ENCODE measurements around the gene PAX7. TPM values are rescaled to one million over a fixed set of nuclear protein-coding genes. Genes with fewer than 3 reads are reported as not detected.

The PAX7 gene
- total and polyA plus RNA-seq, 2 experiments from 2014 or later, result 0.03 TPM; not detected in 1

DNA sequence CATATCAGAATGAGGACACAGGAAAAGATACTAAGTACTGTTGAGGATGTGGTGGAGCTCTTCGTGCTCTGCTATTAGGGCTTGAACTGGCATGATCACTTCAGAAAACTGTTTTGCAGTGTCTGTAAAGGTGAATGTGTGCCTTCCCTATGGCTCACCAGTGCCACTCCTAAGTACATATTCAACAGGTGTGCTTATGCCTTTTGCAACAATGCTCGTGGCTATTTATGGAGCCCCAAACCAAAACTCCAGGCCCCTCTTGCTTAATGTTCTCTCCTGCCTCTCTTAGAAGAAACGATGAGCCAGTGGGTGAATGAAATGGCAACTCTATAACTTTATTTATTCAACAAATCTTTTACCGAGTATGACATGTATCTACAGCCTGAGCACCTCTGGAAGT, 158.6 kb downstream of the PAX7 start:
- no peak overlapping the region for H3K27ac Mint-ChIP-seq
- Histone ChIP-seq H4K20me1 (replicated peaks; ENCODE audit: insufficient read depth) (no peaks in the 10 kb centered on the region), H3K4me2 (no peak overlapping the region), H3F3A (replicated peaks; ENCODE audit: low read depth) (peaks cover 2% of the 10 kb centered on the region; the same call in 1 of the 2 replicates), H3K36me3 (ENCODE audit: insufficient read depth) (no peaks in the 10 kb centered on the region), H3K27ac (ENCODE audit: low read depth) (no peak overlapping the region), H3K4me1 (ENCODE audit: insufficient read depth) (peaks cover 12% of the 10 kb centered on the region), H3K9me2 (ENCODE audit: insufficient read depth) (no peaks in the 10 kb centered on the region), H3K27me3 (ENCODE audit: insufficient read depth) (peaks cover under 1% of the 10 kb centered on the region; the same call in 1 of the 2 replicates), H3K79me2 (replicated peaks; ENCODE audit: insufficient read depth) (no peaks in the 10 kb centered on the region), H2AFZ (no peak overlapping the region), H3K4me3 (no peak overlapping the region)
- peaks cover 19% of the 10 kb centered on the region for H3K4me1 Mint-ChIP-seq
- H3K36me3 Mint-ChIP-seq (ENCODE audit: low read depth), result no peaks in the 10 kb centered on the region
- DNase-seq (ENCODE audit: low spot score), result no peak
- H3K9me3 Mint-ChIP-seq, result no peaks in the 10 kb centered on the region; the same call in 2 of the 3 replicates
- H3K4me3 Mint-ChIP-seq, result no peak overlapping the region
- TF ChIP-seq, protein P1, sequence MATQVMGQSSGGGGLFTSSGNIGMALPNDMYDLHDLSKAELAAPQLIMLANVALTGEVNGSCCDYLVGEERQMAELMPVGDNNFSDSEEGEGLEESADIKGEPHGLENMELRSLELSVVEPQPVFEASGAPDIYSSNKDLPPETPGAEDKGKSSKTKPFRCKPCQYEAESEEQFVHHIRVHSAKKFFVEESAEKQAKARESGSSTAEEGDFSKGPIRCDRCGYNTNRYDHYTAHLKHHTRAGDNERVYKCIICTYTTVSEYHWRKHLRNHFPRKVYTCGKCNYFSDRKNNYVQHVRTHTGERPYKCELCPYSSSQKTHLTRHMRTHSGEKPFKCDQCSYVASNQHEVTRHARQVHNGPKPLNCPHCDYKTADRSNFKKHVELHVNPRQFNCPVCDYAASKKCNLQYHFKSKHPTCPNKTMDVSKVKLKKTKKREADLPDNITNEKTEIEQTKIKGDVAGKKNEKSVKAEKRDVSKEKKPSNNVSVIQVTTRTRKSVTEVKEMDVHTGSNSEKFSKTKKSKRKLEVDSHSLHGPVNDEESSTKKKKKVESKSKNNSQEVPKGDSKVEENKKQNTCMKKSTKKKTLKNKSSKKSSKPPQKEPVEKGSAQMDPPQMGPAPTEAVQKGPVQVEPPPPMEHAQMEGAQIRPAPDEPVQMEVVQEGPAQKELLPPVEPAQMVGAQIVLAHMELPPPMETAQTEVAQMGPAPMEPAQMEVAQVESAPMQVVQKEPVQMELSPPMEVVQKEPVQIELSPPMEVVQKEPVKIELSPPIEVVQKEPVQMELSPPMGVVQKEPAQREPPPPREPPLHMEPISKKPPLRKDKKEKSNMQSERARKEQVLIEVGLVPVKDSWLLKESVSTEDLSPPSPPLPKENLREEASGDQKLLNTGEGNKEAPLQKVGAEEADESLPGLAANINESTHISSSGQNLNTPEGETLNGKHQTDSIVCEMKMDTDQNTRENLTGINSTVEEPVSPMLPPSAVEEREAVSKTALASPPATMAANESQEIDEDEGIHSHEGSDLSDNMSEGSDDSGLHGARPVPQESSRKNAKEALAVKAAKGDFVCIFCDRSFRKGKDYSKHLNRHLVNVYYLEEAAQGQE (IDR thresholded peaks at IDR 0.05; ENCODE audit: unreplicated experiment), result no peak
- TF ChIP-seq CREB1 (CRISPR knock-in tag; IDR thresholded peaks at IDR 0.05; ENCODE audit: low read depth) (no peak), ZNF331 (CRISPR knock-in tag; IDR thresholded peaks at IDR 0.05; ENCODE audit: low read depth) (no peak), EZH2phosphoT487 (IDR thresholded peaks at IDR 0.05; ENCODE audit: unreplicated experiment) (no peak), JUNB (IDR thresholded peaks at IDR 0.05; ENCODE audit: unreplicated experiment) (no peak), EZH2 (IDR thresholded peaks at IDR 0.05; ENCODE audit: low read depth, unreplicated experiment) (no peak), POLR2AphosphoS5 (IDR thresholded peaks at IDR 0.05; ENCODE audit: low read depth) (no peak), ZNF114 (CRISPR knock-in tag; IDR thresholded peaks at IDR 0.05) (no peak), NANOG (IDR thresholded peaks at IDR 0.05; ENCODE audit: borderline replicate concordance) (no peak), STAT1 (IDR thresholded peaks at IDR 0.05; ENCODE audit: unreplicated experiment) (no peak)
- TF ChIP-seq, protein P2, sequence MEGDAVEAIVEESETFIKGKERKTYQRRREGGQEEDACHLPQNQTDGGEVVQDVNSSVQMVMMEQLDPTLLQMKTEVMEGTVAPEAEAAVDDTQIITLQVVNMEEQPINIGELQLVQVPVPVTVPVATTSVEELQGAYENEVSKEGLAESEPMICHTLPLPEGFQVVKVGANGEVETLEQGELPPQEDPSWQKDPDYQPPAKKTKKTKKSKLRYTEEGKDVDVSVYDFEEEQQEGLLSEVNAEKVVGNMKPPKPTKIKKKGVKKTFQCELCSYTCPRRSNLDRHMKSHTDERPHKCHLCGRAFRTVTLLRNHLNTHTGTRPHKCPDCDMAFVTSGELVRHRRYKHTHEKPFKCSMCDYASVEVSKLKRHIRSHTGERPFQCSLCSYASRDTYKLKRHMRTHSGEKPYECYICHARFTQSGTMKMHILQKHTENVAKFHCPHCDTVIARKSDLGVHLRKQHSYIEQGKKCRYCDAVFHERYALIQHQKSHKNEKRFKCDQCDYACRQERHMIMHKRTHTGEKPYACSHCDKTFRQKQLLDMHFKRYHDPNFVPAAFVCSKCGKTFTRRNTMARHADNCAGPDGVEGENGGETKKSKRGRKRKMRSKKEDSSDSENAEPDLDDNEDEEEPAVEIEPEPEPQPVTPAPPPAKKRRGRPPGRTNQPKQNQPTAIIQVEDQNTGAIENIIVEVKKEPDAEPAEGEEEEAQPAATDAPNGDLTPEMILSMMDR (conservative IDR thresholded peaks at IDR 0.05; ENCODE audit: low read depth in 2 of 2), result no peak
- TF ChIP-seq, protein P3, sequence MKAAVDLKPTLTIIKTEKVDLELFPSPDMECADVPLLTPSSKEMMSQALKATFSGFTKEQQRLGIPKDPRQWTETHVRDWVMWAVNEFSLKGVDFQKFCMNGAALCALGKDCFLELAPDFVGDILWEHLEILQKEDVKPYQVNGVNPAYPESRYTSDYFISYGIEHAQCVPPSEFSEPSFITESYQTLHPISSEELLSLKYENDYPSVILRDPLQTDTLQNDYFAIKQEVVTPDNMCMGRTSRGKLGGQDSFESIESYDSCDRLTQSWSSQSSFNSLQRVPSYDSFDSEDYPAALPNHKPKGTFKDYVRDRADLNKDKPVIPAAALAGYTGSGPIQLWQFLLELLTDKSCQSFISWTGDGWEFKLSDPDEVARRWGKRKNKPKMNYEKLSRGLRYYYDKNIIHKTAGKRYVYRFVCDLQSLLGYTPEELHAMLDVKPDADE (IDR thresholded peaks at IDR 0.05), result no peak
- TF ChIP-seq, protein P4, sequence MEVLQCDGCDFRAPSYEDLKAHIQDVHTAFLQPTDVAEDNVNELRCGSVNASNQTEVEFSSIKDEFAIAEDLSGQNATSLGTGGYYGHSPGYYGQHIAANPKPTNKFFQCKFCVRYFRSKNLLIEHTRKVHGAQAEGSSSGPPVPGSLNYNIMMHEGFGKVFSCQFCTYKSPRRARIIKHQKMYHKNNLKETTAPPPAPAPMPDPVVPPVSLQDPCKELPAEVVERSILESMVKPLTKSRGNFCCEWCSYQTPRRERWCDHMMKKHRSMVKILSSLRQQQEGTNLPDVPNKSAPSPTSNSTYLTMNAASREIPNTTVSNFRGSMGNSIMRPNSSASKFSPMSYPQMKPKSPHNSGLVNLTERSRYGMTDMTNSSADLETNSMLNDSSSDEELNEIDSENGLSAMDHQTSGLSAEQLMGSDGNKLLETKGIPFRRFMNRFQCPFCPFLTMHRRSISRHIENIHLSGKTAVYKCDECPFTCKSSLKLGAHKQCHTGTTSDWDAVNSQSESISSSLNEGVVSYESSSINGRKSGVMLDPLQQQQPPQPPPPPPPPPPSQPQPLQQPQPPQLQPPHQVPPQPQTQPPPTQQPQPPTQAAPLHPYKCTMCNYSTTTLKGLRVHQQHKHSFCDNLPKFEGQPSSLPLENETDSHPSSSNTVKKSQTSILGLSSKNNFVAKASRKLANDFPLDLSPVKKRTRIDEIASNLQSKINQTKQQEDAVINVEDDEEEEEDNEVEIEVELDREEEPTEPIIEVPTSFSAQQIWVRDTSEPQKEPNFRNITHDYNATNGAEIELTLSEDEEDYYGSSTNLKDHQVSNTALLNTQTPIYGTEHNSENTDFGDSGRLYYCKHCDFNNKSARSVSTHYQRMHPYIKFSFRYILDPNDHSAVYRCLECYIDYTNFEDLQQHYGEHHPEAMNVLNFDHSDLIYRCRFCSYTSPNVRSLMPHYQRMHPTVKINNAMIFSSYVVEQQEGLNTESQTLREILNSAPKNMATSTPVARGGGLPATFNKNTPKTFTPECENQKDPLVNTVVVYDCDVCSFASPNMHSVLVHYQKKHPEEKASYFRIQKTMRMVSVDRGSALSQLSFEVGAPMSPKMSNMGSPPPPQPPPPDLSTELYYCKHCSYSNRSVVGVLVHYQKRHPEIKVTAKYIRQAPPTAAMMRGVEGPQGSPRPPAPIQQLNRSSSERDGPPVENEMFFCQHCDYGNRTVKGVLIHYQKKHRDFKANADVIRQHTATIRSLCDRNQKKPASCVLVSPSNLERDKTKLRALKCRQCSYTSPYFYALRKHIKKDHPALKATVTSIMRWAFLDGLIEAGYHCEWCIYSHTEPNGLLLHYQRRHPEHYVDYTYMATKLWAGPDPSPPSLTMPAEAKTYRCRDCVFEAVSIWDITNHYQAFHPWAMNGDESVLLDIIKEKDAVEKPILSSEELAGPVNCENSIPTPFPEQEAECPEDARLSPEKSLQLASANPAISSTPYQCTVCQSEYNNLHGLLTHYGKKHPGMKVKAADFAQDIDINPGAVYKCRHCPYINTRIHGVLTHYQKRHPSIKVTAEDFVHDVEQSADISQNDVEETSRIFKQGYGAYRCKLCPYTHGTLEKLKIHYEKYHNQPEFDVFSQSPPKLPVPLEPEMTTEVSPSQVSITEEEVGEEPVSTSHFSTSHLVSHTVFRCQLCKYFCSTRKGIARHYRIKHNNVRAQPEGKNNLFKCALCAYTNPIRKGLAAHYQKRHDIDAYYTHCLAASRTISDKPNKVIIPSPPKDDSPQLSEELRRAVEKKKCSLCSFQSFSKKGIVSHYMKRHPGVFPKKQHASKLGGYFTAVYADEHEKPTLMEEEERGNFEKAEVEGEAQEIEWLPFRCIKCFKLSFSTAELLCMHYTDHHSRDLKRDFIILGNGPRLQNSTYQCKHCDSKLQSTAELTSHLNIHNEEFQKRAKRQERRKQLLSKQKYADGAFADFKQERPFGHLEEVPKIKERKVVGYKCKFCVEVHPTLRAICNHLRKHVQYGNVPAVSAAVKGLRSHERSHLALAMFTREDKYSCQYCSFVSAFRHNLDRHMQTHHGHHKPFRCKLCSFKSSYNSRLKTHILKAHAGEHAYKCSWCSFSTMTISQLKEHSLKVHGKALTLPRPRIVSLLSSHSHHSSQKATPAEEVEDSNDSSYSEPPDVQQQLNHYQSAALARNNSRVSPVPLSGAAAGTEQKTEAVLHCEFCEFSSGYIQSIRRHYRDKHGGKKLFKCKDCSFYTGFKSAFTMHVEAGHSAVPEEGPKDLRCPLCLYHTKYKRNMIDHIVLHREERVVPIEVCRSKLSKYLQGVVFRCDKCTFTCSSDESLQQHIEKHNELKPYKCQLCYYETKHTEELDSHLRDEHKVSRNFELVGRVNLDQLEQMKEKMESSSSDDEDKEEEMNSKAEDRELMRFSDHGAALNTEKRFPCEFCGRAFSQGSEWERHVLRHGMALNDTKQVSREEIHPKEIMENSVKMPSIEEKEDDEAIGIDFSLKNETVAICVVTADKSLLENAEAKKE (CRISPR knock-in tag; IDR thresholded peaks at IDR 0.05), result no peak
- peaks cover 20% of the 10 kb centered on the region for H3K27me3 Mint-ChIP-seq (ENCODE audit: insufficient read depth, low read depth, poor library complexity)
- ATAC-seq, result no peak
